GOT3 (cell line): ENCODE results near the gene RAB8A.

Source experiments
- DNase-seq: peaks from one replicate; lab custom pipeline; 2025; ENCODE audit warnings: mixed read lengths; lab: John Stamatoyannopoulos, UW

Gene RAB8A

DNA sequence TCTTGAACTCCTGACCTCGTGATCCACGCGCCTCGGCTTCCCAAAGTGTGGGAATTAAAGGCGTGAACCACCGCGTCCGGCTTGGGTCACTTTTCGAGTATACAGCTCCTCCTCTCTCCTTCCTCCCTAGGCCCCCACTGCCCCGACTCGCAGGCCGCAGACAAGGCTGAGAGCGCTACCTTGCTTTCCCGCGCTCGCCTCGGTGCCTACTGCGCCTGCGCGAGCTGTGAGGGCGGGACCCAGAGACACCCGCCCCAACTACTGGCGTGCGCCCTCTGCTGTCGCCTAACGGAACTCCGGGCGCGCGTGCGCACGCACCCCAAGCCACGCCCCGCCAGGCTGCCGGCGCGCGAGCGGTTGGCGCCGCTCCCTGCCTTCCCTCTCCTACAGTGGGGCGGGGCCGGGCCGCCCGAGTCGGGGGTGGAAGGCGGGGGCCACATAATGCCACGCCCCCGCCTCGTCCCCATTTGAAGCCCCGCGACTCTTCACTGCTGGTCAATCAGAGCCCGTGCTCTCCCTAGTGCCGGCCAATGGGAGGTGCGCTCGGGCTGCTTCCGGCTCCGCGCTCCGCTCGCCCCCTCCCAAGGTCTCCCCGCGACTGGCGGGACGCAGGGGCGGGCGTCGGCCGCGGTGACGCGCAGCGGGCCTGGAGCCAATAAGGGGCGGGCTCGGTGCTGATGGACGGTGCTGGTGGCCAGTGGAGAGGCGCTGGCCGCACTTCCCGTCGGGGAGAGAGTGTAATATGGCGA is at the start of gene RAB8A:
TSS of gene RAB8A (plus strand) at position 730 of the 749 bp plus-strand sequence. CDS start at position 743, 13 bp downstream.
- DNase-seq = peak; percentile 97

DNA sequence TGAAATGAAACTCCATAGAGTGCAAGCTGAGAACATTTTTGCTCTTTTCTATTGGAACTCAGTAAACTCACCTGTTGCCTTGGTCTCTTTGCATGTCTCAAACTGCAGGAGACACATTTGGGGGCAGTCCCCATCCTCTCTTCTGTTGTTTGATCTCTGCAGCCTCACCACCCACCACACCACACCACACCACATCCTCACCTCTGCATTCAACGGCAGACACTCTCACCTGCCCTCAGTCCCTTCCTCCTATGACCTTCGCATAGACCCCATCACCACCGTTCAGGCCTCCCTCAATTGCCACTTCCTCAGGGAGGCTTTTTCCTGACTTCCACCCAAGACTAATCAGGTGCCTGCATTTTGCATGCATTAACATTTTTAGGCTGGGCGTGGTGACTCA is 49.7 kb upstream of the RAB8A start:
- DNase-seq = no peak

DNA sequence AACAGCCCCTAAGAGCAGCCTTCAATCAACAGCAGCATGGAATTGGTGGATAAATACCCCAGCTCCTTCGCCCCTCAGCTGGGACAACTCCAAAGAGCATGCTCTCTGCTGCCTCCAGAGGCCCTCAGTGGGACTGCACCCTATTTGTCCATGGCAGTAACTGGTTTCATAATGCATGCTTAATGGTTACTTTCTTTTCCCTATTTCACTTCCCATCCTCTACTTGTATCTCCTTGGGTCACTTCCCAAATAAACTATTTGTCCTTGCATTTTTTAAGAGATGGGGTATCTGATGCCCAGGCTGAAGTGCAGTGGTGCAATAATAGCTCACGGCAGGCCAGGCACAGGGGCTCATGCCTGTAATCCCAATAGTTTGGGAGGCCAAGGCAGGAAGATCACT is 48.9 kb upstream of the RAB8A start:
- no peak for DNase-seq

DNA sequence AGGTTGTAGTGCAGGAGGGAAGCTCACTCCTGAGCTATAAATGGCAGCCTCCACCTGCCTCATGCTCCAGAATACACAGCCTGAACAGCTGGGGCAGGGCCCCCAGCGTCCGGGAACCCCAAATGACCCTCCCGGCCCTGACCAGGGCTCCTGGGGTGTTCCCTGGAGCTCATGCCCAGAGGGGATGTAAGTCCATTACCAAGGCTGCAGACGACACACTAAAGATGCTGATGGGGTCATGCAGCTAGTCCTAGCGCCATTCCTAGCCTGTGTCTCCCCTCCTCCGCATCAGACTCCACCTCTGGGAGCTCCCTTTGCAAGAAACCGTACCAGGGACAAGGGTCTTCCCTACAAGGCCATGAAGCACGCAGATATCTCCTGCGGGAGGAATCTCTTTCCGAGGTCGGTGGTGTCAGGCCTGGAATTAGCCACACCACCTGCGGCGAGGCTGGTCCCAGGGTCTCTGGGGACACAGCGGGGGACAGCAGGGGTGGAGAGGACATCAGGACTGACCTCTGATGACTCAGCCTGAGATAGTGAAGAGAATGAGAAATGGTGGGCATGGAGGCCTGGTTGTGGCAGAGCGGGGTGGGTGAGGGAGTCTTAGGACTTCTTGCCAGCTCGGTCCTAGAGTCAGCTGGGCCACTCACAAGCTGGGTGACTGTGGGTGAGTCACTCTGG is 47.3 kb upstream of the RAB8A start:
- no peak for DNase-seq

DNA sequence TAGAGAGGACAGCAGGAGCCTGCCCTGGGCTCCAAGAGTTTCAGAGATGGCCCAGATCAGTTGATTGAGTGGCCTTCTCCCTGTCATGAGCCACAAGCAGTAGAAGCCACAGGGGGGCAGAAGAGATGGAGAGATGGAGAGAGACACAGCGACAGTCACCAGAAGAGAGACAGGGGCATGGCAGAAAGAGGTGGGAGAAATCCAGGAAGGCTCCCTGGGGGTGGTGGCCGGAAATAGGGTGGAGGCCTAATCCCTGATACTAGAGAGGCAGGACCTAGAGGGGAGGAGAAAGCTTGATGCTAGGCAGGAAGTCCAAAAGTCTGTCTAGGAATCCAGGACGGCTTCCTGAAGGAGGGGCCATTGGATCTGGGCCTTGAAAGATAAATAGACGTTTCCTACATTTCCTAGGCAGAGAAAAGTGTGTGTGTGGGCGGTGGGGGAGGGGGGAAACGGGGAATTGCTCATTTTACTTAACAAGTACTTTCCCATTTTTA is 45.0 kb upstream of the RAB8A start:
- DNase-seq = no peak

DNA sequence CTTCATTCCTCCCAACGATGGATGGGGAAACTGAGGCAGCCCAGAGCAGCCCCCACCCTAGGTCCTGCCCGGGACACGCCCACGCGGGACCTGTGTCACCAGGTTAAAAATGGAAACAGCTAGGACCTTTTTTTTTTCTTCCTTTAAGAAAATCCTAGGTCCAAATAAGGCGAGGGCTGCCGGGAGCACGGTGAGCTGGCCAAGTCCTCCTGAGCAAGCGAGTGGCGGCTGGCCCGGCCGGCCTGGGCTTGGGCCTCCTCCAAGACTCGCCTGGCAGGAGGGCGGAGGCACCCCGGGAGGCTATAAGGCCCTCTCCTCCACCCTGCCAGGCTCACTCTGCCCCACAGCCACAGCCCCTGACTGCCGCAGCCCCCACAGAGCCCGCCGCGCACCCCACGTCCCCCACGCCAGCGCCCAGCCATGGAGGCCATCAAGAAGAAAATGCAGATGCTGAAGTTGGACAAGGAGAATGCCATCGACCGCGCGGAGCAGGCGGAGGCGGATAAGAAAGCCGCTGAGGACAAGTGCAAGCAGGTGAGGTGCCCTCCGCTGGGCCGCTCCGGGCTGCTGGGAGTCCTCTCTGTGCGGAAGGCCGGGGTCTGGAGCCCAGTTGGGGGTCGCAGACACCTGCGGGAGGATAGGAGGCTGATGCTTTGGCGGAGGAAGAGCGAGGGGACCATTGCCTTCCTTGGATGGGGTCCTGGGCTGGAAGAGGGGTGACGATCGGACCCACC is 44.3 kb upstream of the RAB8A start:
- DNase-seq = peak; percentile 82

DNA sequence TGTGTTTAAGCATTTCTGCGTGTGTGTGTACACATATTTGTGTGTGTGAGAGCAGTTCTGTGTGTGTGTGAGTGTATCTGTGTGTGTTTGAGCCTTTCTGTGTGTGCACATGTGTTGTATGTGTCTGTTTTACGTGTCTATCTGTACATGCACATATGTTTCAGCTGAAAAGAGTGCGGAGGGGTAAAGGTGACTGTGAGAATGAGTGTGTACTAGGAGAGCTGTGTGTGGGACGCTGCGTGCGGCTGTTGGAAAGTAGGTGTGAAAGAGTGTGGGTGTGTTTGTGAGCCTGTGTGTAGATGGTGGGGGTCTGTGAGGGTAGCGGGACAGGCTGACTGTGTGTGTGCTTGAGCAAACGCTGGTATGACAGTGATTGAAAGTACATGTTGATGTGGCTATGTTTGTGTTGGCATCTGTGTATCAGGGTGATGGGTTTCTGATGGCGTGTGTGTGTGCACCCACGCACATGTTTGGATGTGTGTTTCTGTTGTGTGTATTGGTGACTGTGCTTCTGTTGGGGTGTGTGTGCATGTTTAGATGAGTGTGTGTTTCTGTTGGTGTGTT is 42.9 kb upstream of the RAB8A start:
- no peak for DNase-seq

DNA sequence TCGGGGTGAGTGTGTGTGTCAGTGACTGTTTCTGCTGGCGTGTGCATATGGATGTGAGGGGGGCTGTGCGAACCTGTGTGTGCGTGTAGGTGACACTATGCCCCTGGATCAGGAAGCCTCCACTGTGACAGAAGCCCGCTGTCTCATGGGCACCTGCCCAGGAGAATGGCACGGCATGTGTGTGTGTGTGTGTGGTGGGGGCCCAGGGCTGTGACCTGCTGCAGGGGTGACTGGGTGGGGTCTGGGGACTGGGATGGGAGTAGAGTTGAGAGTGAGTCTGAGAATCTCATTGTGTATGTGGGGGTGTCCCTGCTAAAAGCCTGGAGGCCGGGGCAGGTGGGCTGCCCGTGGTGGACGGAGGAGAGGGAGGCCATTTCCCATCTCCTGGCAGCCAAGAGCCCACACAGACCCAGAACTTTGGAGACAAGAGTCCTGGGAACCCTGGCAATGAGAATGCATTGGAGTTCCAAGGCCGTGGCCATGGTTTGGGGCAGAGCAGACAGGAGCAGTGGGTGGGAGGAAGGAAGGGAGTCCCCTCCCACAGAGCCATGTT is 41.8 kb upstream of the RAB8A start:
- no peak for DNase-seq

DNA sequence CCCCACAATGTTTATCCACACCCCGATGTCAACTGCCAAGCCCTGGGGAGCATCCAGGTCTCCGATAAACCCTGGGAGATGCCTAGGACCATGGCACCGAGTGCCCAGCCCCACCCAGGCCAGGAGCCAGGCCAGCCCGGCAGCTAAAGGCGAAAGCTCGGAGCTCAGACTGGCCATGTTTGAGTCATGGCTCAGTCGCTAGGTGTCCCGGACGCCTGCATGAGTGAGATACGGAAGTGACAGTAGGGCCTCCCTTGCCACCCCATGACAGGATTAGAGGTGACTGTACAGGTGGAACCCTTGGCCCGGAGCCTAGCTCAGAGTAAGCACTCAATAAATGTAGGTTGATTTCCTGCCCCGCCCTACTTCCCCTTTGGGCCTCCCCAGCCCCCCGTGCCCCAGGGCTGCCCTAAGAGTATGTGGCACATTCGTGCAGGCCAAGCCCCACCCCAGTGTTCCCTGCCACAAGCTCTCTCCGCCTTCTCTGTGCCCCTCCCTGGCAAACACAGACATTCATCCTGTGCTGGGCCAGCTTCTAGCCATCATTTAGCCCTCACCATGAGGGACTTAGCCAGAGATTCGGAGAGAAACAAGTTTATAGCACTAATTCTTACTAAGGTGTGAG is 41.2 kb upstream of the RAB8A start:
- no peak for DNase-seq

DNA sequence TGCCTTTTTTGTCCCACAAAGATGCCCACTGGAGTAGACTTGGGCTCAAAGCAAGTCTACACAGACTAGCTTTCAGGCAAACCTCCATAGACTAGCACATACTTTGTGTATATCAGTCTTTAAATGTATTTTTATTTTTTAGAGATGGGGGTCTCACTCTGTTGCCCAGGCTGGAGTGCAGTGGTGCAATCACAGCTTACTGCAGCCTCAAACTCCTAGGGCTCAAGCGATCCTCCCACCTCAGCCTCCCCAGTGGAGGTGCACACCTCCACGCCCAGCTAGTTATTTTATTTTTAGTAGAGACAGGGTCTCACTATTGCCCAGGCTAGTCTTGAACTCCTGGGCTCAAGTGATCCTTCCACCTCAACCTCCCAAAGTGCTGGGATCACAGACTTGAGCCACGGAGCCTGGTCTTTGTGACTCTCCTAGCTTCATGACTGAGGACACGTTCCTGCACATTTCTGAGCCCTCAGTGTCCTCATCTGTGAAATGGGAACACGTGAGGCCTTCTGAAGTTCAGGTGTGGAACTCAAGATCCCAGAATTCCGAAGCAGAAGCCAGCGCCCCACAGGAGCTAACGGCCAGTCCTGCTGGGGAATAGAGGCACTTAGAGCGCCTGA is 40.5 kb upstream of the RAB8A start:
- DNase-seq = no peak

DNA sequence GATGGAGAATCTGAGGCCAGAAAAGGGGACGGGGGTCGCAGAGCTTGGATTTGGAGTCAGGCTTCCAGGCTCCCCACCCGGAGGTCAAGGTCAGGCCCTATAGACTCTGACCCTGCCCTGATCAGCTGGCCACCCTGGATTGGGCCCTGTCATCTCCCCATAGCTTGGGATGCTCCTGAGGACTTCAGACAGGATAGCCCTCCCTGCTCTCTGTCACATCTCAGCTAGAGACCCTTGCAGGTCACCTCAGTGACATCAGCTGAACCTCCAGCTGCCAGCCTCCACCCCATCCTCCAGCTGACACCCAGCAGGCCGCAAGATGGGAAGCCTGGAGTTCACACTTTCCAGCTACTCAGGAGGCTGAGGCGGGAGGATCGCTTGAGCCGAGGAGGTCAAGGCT is 38.2 kb upstream of the RAB8A start:
- DNase-seq = no peak

DNA sequence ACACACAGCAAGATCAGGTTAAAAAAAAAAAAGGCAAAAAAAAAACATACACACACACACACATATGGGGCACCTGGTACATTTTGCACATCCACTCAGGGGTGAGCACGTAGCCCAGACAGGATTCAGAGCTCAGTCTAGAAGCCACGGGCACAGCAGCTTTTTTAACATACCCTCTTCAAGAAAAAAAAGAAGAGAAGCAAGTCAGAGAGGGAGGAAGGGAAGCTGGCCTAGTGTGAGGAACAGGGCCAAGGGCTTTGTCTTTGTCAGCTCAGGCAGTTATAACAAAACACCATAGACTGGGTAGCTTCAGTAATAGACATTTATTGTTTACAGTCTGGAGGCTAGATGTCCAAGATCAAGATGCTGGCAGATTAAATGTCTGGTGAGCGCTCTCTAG is 37.7 kb upstream of the RAB8A start:
- no peak for DNase-seq

DNA sequence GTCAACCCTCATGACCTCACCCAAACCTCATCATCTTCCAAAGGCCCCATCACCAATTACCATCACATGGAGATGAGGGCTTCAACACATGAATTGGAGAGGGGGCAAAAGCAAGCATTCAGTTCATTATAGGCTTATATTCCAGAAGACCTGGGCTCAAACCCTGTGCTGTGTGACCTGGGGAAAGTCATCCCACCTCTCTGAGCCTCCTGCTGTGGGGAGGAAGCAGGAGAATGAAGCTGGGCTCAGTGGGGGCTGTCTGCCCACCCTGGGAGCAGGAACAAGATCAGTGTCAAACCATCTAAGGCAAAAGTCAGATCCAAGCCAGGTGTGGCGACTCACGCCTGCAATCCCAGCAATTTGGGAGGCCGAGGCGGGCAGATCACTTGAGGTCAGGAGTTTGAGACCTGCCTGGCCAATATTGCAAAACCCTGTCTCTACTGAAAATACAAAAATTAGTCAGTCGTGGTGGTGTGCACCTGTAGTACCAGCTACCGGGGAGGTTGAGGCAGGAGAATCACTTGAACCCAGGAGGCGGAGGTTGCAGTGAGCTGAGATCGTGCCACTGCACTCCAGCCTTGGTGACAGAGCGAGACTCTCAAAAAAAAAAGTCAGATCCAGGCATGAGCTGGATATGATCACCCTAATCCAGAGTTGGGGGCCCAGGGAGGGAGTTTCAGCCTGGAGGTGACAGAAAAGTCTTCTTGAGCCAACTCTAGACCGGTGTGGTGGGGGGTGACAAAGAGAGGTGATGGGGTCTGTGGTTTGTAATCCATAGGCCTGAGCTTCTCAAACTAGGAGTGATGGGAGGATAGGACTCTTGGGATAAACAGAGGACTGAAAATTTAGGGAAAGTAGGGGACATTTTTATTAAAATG is 37.0 kb upstream of the RAB8A start:
- no peak for DNase-seq

DNA sequence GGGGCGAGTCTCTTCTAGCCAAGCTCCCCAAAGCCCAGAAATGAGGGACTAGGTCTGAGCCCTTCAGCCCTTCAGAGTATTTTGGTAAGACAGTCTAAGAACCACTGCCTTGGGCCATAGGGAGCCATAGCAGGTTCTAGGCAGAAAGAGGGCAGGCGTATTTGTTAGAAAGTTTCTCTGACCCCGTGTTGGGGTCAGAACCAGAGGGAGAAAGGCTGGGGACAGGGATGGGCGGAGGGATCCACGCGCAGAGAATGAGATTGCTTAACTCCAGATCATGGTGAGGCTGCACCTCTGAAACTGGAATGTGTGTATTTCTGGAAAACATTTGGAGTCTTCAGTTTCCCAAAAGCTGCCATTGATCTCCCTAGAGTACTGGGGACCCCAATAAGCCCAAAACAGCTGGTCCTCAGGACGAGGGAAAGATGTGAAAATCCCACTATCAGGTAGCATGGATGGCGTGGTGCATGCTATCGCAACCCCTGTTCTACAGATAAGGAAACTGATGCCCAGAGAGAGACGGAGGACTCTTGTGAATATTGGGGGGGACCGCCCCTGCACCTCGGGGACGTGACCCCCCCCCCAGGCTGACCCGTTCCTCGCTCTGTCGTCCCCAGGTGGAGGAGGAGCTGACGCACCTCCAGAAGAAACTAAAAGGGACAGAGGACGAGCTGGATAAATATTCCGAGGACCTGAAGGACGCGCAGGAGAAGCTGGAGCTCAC is 36.1 kb upstream of the RAB8A start:
- DNase-seq = no peak

DNA sequence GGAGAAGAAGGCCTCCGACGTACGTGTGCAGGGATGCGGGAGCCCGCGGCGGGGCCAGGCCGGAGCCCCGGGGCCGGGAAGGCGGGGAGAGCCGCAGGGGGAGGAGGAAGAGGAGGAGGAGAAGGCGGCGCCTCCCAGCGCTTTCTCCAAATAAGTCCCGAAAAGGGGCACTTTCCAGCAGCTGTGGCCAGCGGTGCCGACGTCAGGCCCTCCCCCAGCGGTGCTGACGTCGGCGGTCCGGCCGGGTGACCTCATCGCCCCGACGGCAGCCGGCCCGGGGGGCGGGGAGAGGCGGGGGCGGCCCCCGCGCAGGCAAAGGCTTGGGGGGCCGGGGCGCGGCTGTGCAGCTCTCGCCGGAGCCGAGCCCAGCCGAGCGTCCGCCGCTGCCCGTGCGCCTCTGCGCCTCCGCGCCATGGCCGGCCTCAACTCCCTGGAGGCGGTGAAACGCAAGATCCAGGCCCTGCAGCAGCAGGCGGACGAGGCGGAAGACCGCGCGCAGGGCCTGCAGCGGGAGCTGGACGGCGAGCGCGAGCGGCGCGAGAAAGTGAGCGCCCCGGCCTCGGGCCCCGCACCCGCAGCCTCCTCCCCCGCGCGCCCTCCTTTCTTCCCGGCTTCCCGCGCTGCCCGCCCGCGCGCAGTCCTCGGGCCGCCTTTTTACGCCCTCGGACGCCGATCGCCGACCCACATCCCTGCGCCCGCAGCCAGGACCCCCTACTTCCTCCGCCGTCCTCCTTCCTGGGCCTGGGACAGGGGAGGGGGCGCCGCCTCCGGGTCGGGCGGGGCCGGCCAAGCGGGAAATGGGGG is 35.3 kb upstream of the RAB8A start, which contains the start of gene TPM4:
TSS of gene TPM4 (plus strand) at position 342 of the 804 bp plus-strand sequence. CDS start at position 413, 71 bp downstream.
- peak; percentile 73 for DNase-seq

DNA sequence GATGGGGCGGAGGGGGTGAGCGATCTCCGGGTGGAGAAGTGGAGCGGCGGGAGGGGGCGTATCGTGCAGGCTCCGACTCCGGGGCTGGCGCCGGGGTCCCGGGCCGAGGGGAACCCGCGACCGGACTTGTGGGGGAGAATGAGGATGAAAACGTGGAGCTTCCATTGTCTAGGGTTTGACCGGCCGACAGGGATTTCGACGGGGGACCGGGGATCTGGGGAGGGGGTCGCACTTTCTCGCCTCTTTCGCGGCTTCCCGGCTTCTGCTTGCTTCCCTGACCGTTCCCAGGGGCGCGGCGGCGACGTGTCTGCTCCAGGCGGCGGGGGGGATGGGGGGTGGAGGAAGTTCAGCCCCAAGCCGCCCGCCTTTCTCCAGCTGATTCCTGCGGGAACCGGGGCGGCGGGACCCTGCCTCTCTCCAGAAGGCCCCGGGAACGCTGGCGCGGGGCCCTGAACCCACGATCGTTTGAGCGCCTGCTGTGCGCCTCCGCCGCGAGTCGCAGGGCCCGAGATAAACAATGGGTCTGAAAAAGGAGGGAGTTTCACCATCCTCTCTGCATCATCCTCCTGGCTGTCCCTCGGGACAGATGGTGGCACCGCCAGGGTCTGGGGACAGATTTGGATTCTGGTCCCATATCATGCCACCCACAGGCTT is 34.6 kb upstream of the RAB8A start:
- DNase-seq = no peak

DNA sequence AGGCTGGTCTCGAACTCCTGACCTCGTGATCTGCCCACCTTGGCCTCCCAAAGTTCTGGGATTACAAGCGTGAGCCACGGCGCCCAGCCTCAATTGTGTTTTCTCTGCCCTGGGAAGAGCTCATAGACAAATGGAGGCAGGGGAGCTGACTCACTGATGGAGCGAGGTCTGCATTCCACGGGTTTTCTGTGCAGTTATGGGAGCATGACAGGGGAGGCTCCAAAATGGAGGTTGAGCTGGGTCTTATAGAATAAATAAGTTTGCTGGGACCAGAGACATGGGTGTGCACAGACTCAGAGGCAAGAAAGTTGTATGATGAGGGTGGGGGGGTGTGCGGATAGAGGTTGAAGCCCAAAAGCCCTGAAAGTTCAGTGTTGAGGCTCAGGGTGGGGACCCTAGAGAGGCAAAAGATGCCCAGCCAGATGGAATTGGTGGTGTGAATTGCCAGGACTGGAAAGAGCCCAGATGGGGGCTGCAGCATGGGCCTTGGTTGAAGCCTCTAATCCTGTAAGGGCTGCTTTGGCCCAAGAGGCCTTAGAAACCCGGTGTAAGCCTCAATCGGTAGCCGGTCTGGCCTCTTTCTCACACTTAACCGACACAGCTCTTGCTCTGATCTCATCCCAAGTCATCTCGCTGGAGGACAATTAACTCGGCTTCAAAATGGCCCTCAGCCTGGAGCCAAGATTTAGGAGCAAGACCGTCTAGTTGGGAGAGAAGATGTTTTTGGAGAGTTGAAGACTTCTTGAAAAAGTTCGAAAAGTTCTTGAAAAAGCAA is 33.5 kb upstream of the RAB8A start:
- DNase-seq = no peak
